Tibial nerve (tissue), 4 donors: ENCODE data around the gene PGAP6. TPM values are rescaled to one million over a fixed set of nuclear protein-coding genes. Genes with fewer than 3 reads are reported as not detected.
"Not testable (repeated sequence)": the region's sequence is repeated elsewhere in the genome, so short reads cannot be mapped to it uniquely, and the experiment has no call there.

Source experiments
- DNase-seq, 2 donors: peaks; one replicate each; pipeline ENCODE4 v3.0.0-alpha.2; 2019; ENCODE audit warnings: low spot score in 2 of 2
- H3K27ac ChIP-seq, 4 donors: fragments of 200-600 bp; sonication (generic) in 3 of 4; one replicate each; pipeline ENCODE4 v1.5.1; 2017 to 2019; ENCODE audit warnings: mild to moderate bottlenecking in 1 of 4
- H3K27me3 ChIP-seq, 2 donors: fragments of 200-600 bp; sonication (generic) in 1 of 2; one replicate each; pipeline versions ENCODE4 v1.5.1 to v1.6.0; 2017 to 2019
- H3K36me3 ChIP-seq, 3 donors: fragments of 200-600 bp; sonication (generic); one replicate each; pipeline ENCODE4 v1.5.1; 2018 to 2019
- H3K4me1 ChIP-seq, 4 donors: fragments of 200-600 bp; sonication (generic) in 3 of 4; one replicate each; pipeline ENCODE4 v1.5.1; 2017 to 2019
- H3K4me3 ChIP-seq, 4 donors: fragments of 200-600 bp; sonication (generic) in 3 of 4; one replicate each; pipeline ENCODE4 v1.5.1; 2017 to 2019; ENCODE audit warnings: mild to moderate bottlenecking in 1 of 4, moderate library complexity in 1 of 4
- H3K9me3 ChIP-seq, 4 donors: fragments of 200-600 bp; sonication (generic) in 3 of 4; one replicate each; pipeline ENCODE4 v1.5.1; 2017 to 2019
- CTCF ChIP-seq, 5 experiments: fragments of 200-600 bp in 3 of 5; fragments of 450-650 bp in 2 of 5; sonication (generic) in 3 of 5; IDR thresholded peaks; one replicate each; pipeline ENCODE4 v1.5.1; 2016 to 2019; ENCODE audit warnings: antibody characterized with exemption in 5 of 5, mild to moderate bottlenecking in 3 of 5, moderate library complexity in 2 of 5
- EP300 ChIP-seq, 2 donors: sonication (generic); formaldehyde crosslinking; IDR thresholded peaks; one replicate each; pipeline ENCODE4 v1.6.1; 2017; ENCODE audit warnings: antibody characterized with exemption in 2 of 2, mild to moderate bottlenecking in 1 of 2
- POLR2A ChIP-seq, 2 donors: fragments of 450-650 bp; IDR thresholded peaks; one replicate each; pipeline ENCODE4 v1.6.1; 2017; ENCODE audit warnings: antibody characterized with exemption in 2 of 2, mild to moderate bottlenecking in 2 of 2, moderate library complexity in 2 of 2
- WGBS, 2 donors: methylation state at CpG; one replicate each; pipeline ENCODE4 v1.1.5; 2018; 5-methylcytosine and 5-hydroxymethylcytosine counted together
- total RNA-seq, 4 donors: library from RNA; depleted of rRNA; stranded (reverse); fragments of >200 nt; gene quantifications; one replicate each; pipeline ENCODE4 v1.1.0, GENCODE V29; 2016

The PGAP6 gene
- total RNA-seq, 4 donors from 2014 or later = 22.7 to 69.3 (median 36.7) TPM

GRCh38 chr16:380762-381011 is 1.1 kb downstream of the PGAP6 start:
- 8 to 9% methylated on average over 11 to 12 of the region's 12 CpGs for WGBS, 2 donors
- peak overlapping the region; percentile 72 to 99 (median 88) for H3K4me3 ChIP-seq
- H3K9me3 ChIP-seq = no peaks in the 10 kb centered on the region
- H3K27ac ChIP-seq = peak overlapping the region in 3 of 4 donors; percentile 77 to 86 (median 83)
- peaks cover 0 to 23% (median 0%) of the 10 kb centered on the region in 3 donors for H3K36me3 ChIP-seq
- no peaks in the 10 kb centered on the region for H3K27me3 ChIP-seq
- TF ChIP-seq EP300 (IDR thresholded peaks at IDR 0.05) (no peak), CTCF (IDR thresholded peaks at IDR 0.05) (no peak), POLR2A (IDR thresholded peaks at IDR 0.05) (no peak)
- H3K4me1 ChIP-seq = peaks cover 0 to 49% (median 14%) of the 10 kb centered on the region in 4 donors
- no peak for DNase-seq

GRCh38 chr16:379961-380761 is 1.6 kb downstream of the PGAP6 start:
- peaks cover 0 to 49% (median 14%) of the 10 kb centered on the region in 4 donors for H3K4me1 ChIP-seq
- no peaks in the 10 kb centered on the region for H3K9me3 ChIP-seq
- no peaks in the 10 kb centered on the region for H3K27me3 ChIP-seq
- peak overlapping the region in 3 of 4 donors; percentile 72 to 99 (median 92) for H3K4me3 ChIP-seq
- TF ChIP-seq POLR2A (IDR thresholded peaks at IDR 0.05) (no peak), CTCF (IDR thresholded peaks at IDR 0.05) (no peak), EP300 (IDR thresholded peaks at IDR 0.05) (no peak)
- peaks cover 0 to 28% (median 0%) of the 10 kb centered on the region in 3 donors for H3K36me3 ChIP-seq
- 77% methylated on average over 24 to 26 of the region's 27 CpGs for WGBS, 2 donors
- no peak for DNase-seq
- peak overlapping the region in 2 of 4 donors; percentile 83 to 86 for H3K27ac ChIP-seq

GRCh38 chr16:379183-379960 is 2.4 kb downstream of the PGAP6 start:
- TF ChIP-seq CTCF (IDR thresholded peaks at IDR 0.05) = no peak
- H3K27ac ChIP-seq = peak overlapping the region in 1 of 4 donors; percentile 6
- H3K27me3 ChIP-seq = no peaks in the 10 kb centered on the region
- no peaks in the 10 kb centered on the region for H3K9me3 ChIP-seq
- peaks cover 0 to 36% (median 2%) of the 10 kb centered on the region in 3 donors for H3K36me3 ChIP-seq
- no peak for DNase-seq
- H3K4me1 ChIP-seq = peaks cover 0 to 49% (median 14%) of the 10 kb centered on the region in 4 donors
- no peak overlapping the region for H3K4me3 ChIP-seq
- WGBS, 2 donors = 69 to 93% methylated on average over 8 to 10 of the region's 16 CpGs

- Histone ChIP-seq H3K4me3 (no peak overlapping the region), H3K4me1 (peaks cover 0 to 43% (median 13%) of the 10 kb centered on the region in 4 donors), H3K27ac (no peak overlapping the region), H3K9me3 (no peaks in the 10 kb centered on the region), H3K27me3 (no peaks in the 10 kb centered on the region), H3K36me3 (peaks cover 0 to 42% (median 8%) of the 10 kb centered on the region in 3 donors)
- WGBS, 2 donors = 52 to 80% methylated on average over 12 to 14 of the region's 14 CpGs
- TF ChIP-seq POLR2A (IDR thresholded peaks at IDR 0.05) (no peak), CTCF (IDR thresholded peaks at IDR 0.05) (no peak)
- no peak for DNase-seq
These were observed 3.0 kb downstream of the PGAP6 start for GRCh38 chr16:378821-379182.

- WGBS, 2 donors = 84 to 86% methylated on average over 28 to 35 of the region's 36 CpGs
- peaks cover 0 to 47% (median 9%) of the 10 kb centered on the region in 3 donors for H3K36me3 ChIP-seq
- H3K4me1 ChIP-seq = peaks cover 0 to 38% (median 11%) of the 10 kb centered on the region in 4 donors
- not testable (repeated sequence) for H3K27ac ChIP-seq, DNase-seq, H3K9me3 ChIP-seq, H3K4me3 ChIP-seq, H3K27me3 ChIP-seq
These were observed 3.5 kb downstream of the PGAP6 start for GRCh38 chr16:378113-378820.
